GDM1 (cell line): ENCODE data around the gene KL.

ENCODE experiments used
- DNase-seq: peaks from one replicate; lab custom pipeline; 2025; lab: John Stamatoyannopoulos, UW

The KL gene

GRCh38 chr13:33111414-33112110 is 95.3 kb downstream of the KL start:
- no peak for DNase-seq

GRCh38 chr13:33112766-33113165 is 96.5 kb downstream of the KL start:
- no peak for DNase-seq

GRCh38 chr13:33114146-33114545 is 97.9 kb downstream of the KL start:
- DNase-seq: no peak

- no peak for DNase-seq
Measured at GRCh38 chr13:33115274-33115673, 99.1 kb downstream of the KL start.
